RWPE2 (cell line): Measurements from ENCODE around the gene MAP4K5.

Source experiments
- ATAC-seq: fragments of 200-7000 bp; cut with Tn5 transposase; 3 replicates; pipeline ENCODE4 v1.9.1; 2021; ENCODE audit warnings: low read depth
- DNase-seq: peaks from one replicate; pipeline ENCODE4 v3.0.0-alpha.2; 2020; ENCODE audit warnings: low spot score
- H3K27ac ChIP-seq: fragments of 450-650 bp; 2 replicates; pipeline ENCODE4 v1.5.1; 2017; ENCODE audit warnings: mild to moderate bottlenecking; ENCODE audit not compliant: poor library complexity, severe bottlenecking
- H3K27me3 ChIP-seq: fragments of 250-450 bp; sonication (Bioruptor Pico); 2 replicates; pipeline ENCODE4 v1.5.1; 2021; ENCODE audit warnings: mild to moderate bottlenecking, moderate library complexity; ENCODE audit not compliant: insufficient read depth, poor library complexity, severe bottlenecking
- H3K36me3 ChIP-seq: fragments of 250-450 bp; sonication (Bioruptor Pico); 2 replicates; pipeline ENCODE4 v1.5.1; 2020; ENCODE audit warnings: low read depth, mild to moderate bottlenecking, moderate library complexity
- H3K4me1 ChIP-seq: fragments of 250-450 bp; sonication (Bioruptor Pico); 2 replicates; pipeline ENCODE4 v1.5.1; 2021; ENCODE audit warnings: mild to moderate bottlenecking, moderate library complexity; ENCODE audit not compliant: insufficient read depth, poor library complexity, severe bottlenecking
- H3K4me3 ChIP-seq: fragments of 250-450 bp; sonication (Bioruptor Pico); 2 replicates; pipeline ENCODE4 v1.5.1; 2021; ENCODE audit warnings: mild to moderate bottlenecking, moderate library complexity; ENCODE audit not compliant: severe bottlenecking
- H3K9me3 ChIP-seq: fragments of 250-450 bp; sonication (Bioruptor Pico); 2 replicates; pipeline ENCODE4 v1.5.1; 2021; ENCODE audit warnings: mild to moderate bottlenecking, moderate library complexity; ENCODE audit not compliant: severe bottlenecking
- CTCF ChIP-seq: fragments of 450-650 bp; IDR thresholded peaks from one replicate; pipeline ENCODE4 v1.5.1; 2017; ENCODE audit warnings: mild to moderate bottlenecking, moderate library complexity; ENCODE audit not compliant: poor library complexity, severe bottlenecking

MAP4K5 gene

GRCh38 chr14:50375760-50376159 is 156.6 kb downstream of the MAP4K5 start:
- ATAC-seq, result no peak
- no peak for TF ChIP-seq CTCF
- Histone ChIP-seq H3K27me3 (no peaks in the 10 kb centered on the region), H3K4me3 (no peak overlapping the region), H3K27ac (no peak overlapping the region), H3K36me3 (no peaks in the 10 kb centered on the region), H3K9me3 (no peaks in the 10 kb centered on the region), H3K4me1 (no peaks in the 10 kb centered on the region)
- DNase-seq, result no peak

GRCh38 chr14:50373959-50374358 is 158.4 kb downstream of the MAP4K5 start:
- no peak for TF ChIP-seq CTCF
- Histone ChIP-seq H3K27me3 (no peaks in the 10 kb centered on the region), H3K27ac (no peak overlapping the region), H3K4me3 (no peak overlapping the region), H3K4me1 (no peaks in the 10 kb centered on the region), H3K36me3 (no peaks in the 10 kb centered on the region), H3K9me3 (no peaks in the 10 kb centered on the region)
- ATAC-seq (no peak), DNase-seq (no peak)

GRCh38 chr14:50371546-50371945 is 160.8 kb downstream of the MAP4K5 start:
- no peak for TF ChIP-seq CTCF
- Histone ChIP-seq H3K4me1 (no peaks in the 10 kb centered on the region), H3K4me3 (no peak overlapping the region), H3K9me3 (no peaks in the 10 kb centered on the region), H3K27me3 (no peaks in the 10 kb centered on the region), H3K36me3 (no peaks in the 10 kb centered on the region), H3K27ac (no peak overlapping the region)
- no peak for DNase-seq
- no peak for ATAC-seq
